ENCODE measurements around the gene ANKS6. TPM values are rescaled to one million over a fixed set of nuclear protein-coding genes. Genes with fewer than 3 reads are reported as not detected.

The ANKS6 gene
- total and polyA plus RNA-seq, 8 donors, result 10.7 to 75.0 (median 19.5) TPM

DNA sequence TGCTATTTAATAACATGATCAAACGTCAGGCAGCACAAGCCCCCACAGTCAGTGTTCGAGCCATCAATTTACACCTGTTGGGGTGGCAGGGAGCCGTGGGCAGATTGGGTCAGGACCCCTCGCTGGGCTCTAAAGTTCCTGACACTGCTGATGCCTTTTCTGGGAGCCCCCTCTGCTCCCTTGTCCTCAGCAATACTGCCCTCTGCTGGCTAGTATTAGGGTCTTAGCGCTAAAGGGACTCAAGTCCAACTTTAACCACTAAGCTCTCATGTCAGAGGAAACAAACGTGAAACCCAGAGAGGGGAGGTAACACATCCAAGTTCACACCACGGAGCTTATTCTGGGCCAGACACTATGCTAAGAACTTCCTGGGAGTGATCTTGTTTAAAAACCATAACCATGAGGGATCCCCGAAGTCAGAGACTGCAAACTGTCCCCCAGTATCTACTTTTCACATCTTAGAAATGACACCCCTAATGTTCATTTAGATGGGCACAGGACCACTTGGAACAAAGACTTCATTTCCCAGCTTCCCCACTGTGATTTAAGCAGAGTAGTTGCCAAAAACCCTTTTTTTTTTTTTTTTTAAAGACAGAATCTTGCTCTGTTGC lies 20.4 kb downstream of the ANKS6 start:
- DNase-seq, result peak in 1 of 2 donors; percentile 82
- Histone ChIP-seq H3K27ac (no peak overlapping the region), H3K9me3 (no peaks in the 10 kb centered on the region), H3K4me1 (peaks cover 0 to 5% (median 0%) of the 10 kb centered on the region in 4 donors), H3K4me3 (no peak overlapping the region), H3K27me3 (no peaks in the 10 kb centered on the region), H3K36me3 (peaks cover 38 to 76% (median 56%) of the 10 kb centered on the region in 4 donors)
- TF ChIP-seq, protein P1, sequence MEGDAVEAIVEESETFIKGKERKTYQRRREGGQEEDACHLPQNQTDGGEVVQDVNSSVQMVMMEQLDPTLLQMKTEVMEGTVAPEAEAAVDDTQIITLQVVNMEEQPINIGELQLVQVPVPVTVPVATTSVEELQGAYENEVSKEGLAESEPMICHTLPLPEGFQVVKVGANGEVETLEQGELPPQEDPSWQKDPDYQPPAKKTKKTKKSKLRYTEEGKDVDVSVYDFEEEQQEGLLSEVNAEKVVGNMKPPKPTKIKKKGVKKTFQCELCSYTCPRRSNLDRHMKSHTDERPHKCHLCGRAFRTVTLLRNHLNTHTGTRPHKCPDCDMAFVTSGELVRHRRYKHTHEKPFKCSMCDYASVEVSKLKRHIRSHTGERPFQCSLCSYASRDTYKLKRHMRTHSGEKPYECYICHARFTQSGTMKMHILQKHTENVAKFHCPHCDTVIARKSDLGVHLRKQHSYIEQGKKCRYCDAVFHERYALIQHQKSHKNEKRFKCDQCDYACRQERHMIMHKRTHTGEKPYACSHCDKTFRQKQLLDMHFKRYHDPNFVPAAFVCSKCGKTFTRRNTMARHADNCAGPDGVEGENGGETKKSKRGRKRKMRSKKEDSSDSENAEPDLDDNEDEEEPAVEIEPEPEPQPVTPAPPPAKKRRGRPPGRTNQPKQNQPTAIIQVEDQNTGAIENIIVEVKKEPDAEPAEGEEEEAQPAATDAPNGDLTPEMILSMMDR (IDR thresholded peaks at IDR 0.05), result peak in 4 of 7 experiments; percentile 32 to 52 (median 44)
- no peak for TF ChIP-seq POLR2A (IDR thresholded peaks at IDR 0.05)
- intact Hi-C loops (cut with DNase I; ENCODE audit: low total_unique reads), result loop anchor here (10.0 kb wide), 1 partner anchor 461 kb away; no protein-coding TSS in a partner anchor
- 44 to 53% (median 52%) methylated on average over 8 of the region's 8 CpGs for WGBS, 5 donors

DNA sequence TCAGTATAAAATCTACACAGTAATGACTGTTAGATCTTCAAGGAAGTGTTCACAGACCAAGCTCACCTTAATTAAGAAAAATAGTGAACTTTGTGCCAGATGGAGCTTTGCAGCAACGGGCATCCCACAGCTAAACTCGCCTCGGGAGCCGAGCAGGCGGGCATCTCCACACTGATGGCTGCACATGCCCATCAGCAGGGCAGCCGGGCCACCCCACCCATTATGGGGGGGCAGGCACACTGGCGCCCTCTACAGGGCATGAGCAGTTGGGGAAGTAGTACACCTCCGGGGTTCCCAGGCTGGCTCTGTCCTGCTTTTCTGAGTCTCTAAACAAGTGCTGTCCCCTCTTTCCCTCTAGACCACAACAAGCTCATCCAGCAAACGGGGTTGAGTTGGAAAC lies 21.6 kb downstream of the ANKS6 start:
- Histone ChIP-seq H3K36me3 (peaks cover 43 to 76% (median 67%) of the 10 kb centered on the region in 4 donors), H3K9me3 (no peaks in the 10 kb centered on the region), H3K4me3 (no peak overlapping the region), H3K27me3 (no peaks in the 10 kb centered on the region), H3K27ac (no peak overlapping the region), H3K4me1 (peaks cover 0 to 5% (median 0%) of the 10 kb centered on the region in 4 donors)
- TF ChIP-seq, protein P1 (IDR thresholded peaks at IDR 0.05), result peak in 1 of 7 experiments; percentile 18
- TF ChIP-seq EP300 (IDR thresholded peaks at IDR 0.05), result no peak
- intact Hi-C loops (cut with DNase I; ENCODE audit: low total_unique reads), result loop anchor here (10.0 kb wide), 1 partner anchor 460 kb away; no protein-coding TSS in a partner anchor
- DNase-seq, result peak in 1 of 2 donors; percentile 24
- 85 to 91% (median 88%) methylated on average over 8 to 9 of the region's 9 CpGs for WGBS, 5 donors

DNA sequence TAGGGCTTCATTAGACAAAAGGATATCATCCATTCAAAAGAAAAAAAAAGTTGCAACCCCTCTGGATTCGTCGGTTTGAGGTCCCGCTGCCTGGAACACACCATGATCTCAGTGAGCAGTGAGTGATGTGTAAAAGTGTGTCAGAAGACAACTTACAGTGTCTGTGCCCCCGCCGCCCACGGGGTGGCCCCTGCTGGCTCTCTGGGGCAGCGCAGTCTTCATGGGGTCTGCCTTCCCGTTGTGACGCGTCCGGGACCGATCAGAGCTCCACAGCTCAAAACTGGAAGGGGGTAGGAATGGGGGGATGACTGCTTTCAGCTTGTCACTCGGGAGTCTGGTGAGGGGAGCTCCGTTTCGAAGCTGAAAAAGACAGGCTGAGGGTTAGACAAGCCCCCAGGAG lies 22.6 kb downstream of the ANKS6 start:
- WGBS, 5 donors, result 91 to 97% (median 94%) methylated on average over 15 of the region's 15 CpGs
- intact Hi-C loops (cut with DNase I; ENCODE audit: low total_unique reads), result loop anchor here (10.0 kb wide), 1 partner anchor 459 kb away; no protein-coding TSS in a partner anchor
- H3K36me3 ChIP-seq, result peaks cover 44 to 81% (median 77%) of the 10 kb centered on the region in 4 donors
- H3K27ac ChIP-seq, result no peak overlapping the region
- no peaks in the 10 kb centered on the region for H3K27me3 ChIP-seq
- TF ChIP-seq EP300 (IDR thresholded peaks at IDR 0.05), result no peak
- TF ChIP-seq POLR2A (IDR thresholded peaks at IDR 0.05), result no peak
- TF ChIP-seq POLR2AphosphoS5 (IDR thresholded peaks at IDR 0.05), result no peak
- TF ChIP-seq, protein P1 (IDR thresholded peaks at IDR 0.05), result no peak
- H3K9me3 ChIP-seq, result no peaks in the 10 kb centered on the region
- H3K4me1 ChIP-seq, result peaks cover 0 to under 1% (median 0%) of the 10 kb centered on the region in 4 donors
- H3K4me3 ChIP-seq, result no peak overlapping the region
- DNase-seq, result no peak

DNA sequence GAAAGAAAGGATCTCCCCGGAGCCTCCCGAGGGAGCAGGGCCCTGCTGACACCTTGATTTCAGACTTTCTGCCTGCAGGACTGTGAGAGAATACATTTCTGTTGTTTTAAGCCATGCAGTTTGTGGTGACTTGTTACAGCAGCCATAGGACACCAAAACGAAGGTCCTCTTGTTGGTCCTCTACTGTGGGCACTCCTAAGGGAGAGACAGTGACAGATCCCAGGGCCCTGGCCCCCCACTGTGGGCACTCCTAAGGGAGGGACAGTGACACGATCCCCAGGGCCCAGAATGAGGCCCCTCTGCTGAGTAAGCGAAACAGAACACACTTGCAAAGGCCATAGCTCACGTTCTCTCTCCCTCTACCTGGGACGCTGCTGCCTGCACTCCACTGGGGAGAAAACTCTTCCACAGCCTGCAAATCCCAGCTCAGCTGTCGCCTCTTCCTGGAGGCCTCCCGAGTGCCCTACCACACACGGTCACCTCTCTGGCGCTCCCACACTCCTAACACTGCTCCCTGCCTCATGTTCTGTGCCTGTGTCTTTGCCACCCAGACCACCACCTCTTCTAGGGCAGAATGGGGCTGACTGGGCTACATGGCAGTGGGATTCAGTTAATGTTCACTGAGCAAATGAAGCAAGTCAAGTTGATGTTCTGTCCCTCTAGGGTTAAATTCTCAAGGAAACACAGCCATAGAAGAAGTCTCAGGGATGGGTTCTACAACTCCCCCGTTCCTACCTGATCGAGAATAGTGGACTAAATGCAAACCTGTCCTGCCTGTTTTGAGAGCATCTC lies 23.8 kb downstream of the ANKS6 start:
- peaks cover 55 to 82% (median 78%) of the 10 kb centered on the region in 4 donors for H3K36me3 ChIP-seq
- intact Hi-C loops (cut with DNase I; ENCODE audit: low total_unique reads), result loop anchor here (10.0 kb wide), 1 partner anchor 458 kb away; no protein-coding TSS in a partner anchor
- no peaks in the 10 kb centered on the region for H3K4me1 ChIP-seq
- H3K9me3 ChIP-seq, result no peaks in the 10 kb centered on the region
- no peak for DNase-seq
- no peak overlapping the region for H3K4me3 ChIP-seq
- no peaks in the 10 kb centered on the region for H3K27me3 ChIP-seq
- TF ChIP-seq POLR2AphosphoS5 (IDR thresholded peaks at IDR 0.05), result no peak
- TF ChIP-seq POLR2A (IDR thresholded peaks at IDR 0.05), result no peak
- TF ChIP-seq EP300 (IDR thresholded peaks at IDR 0.05), result no peak
- TF ChIP-seq, protein P1 (IDR thresholded peaks at IDR 0.05), result no peak
- 88 to 92% (median 90%) methylated on average over 10 to 13 of the region's 13 CpGs for WGBS, 5 donors
- H3K27ac ChIP-seq, result no peak overlapping the region

Measured in stomach (tissue), 9 donors.